HEK293T (cell line): ENCODE data around the gene LYAR.

Experiments used
- ARNT ChIP-seq: fragments of 450-650 bp; IDR thresholded peaks from 2 replicates; pipeline ENCODE4 v1.6.1; 2017; ENCODE audit warnings: mild to moderate bottlenecking
- BHLHE40 ChIP-seq: fragments of 450-650 bp; IDR thresholded peaks from 2 replicates; pipeline ENCODE4 v1.6.1; 2016; ENCODE audit warnings: mild to moderate bottlenecking, moderate library complexity, borderline replicate concordance
- CTBP1 ChIP-seq: fragments of 450-650 bp; IDR thresholded peaks from 2 replicates; pipeline ENCODE4 v1.6.1; 2016; ENCODE audit warnings: borderline replicate concordance
- ELF4 ChIP-seq: fragments of 450-650 bp; IDR thresholded peaks from 2 replicates; pipeline ENCODE4 v1.6.1; 2017; ENCODE audit warnings: antibody characterized with exemption
- FOXK2 ChIP-seq: fragments of 450-650 bp; IDR thresholded peaks from 2 replicates; pipeline ENCODE4 v1.6.1; 2016; ENCODE audit warnings: mild to moderate bottlenecking
- FOXM1 ChIP-seq: fragments of 450-650 bp; IDR thresholded peaks from 2 replicates; pipeline ENCODE4 v1.6.1; 2017; ENCODE audit warnings: mild to moderate bottlenecking, borderline replicate concordance
- HDGF ChIP-seq: fragments of 450-650 bp; IDR thresholded peaks from 2 replicates; pipeline ENCODE4 v1.6.1; 2017; ENCODE audit warnings: antibody characterized with exemption, borderline replicate concordance
- L3MBTL2 ChIP-seq: fragments of 450-650 bp; conservative IDR thresholded peaks from 2 replicates; pipeline ENCODE4 v1.6.1; 2016; ENCODE audit warnings: mild to moderate bottlenecking
- LEF1 ChIP-seq: fragments of 450-650 bp; IDR thresholded peaks from 2 replicates; pipeline ENCODE4 v1.6.1; 2017; ENCODE audit warnings: mild to moderate bottlenecking, borderline replicate concordance
- SP1 ChIP-seq: fragments of 450-650 bp; IDR thresholded peaks from 2 replicates; pipeline ENCODE4 v1.6.1; 2017
- SUZ12 ChIP-seq: fragments of 450-650 bp; IDR thresholded peaks from 2 replicates; pipeline ENCODE4 v1.6.1; 2016; ENCODE audit warnings: mild to moderate bottlenecking
- TARDBP ChIP-seq: fragments of 450-650 bp; IDR thresholded peaks from 2 replicates; pipeline ENCODE4 v1.6.1; 2016
- TF ChIP-seq, protein P1 (sequence below): fragments of 450-650 bp; IDR thresholded peaks from 2 replicates; pipeline ENCODE4 v1.6.1; 2016

DNA sequence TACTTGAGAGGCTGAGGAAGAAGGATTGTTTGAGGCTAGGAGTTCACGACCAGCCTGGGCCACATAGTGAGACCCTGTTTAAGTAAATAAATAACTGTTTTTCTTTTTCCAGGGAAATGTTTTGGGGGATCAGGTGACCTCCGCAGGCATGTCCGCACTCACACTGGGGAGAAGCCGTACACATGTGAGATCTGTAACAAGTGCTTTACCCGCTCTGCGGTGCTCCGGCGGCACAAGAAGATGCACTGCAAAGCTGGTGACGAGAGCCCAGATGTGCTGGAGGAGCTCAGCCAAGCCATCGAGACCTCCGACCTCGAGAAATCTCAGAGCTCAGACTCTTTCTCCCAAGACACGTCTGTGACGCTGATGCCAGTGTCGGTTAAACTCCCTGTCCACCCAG is 30.6 kb upstream of the LYAR start:
- TF ChIP-seq SUZ12: no peak
- TF ChIP-seq, protein P1, sequence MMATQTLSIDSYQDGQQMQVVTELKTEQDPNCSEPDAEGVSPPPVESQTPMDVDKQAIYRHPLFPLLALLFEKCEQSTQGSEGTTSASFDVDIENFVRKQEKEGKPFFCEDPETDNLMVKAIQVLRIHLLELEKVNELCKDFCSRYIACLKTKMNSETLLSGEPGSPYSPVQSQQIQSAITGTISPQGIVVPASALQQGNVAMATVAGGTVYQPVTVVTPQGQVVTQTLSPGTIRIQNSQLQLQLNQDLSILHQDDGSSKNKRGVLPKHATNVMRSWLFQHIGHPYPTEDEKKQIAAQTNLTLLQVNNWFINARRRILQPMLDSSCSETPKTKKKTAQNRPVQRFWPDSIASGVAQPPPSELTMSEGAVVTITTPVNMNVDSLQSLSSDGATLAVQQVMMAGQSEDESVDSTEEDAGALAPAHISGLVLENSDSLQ: no peak
- TF ChIP-seq FOXM1: no peak
- no peak for TF ChIP-seq HDGF
- TF ChIP-seq L3MBTL2: no peak
- TF ChIP-seq CTBP1: no peak
- TF ChIP-seq BHLHE40: no peak
- TF ChIP-seq SP1: no peak
- TF ChIP-seq FOXK2: no peak
- TF ChIP-seq LEF1: no peak
- TF ChIP-seq ARNT: no peak
- TF ChIP-seq TARDBP: no peak
- no peak for TF ChIP-seq ELF4
